Upper lobe of right lung (tissue), 1 donor: ENCODE measurements around the gene CAMTA1. TPM values are rescaled to one million over a fixed set of nuclear protein-coding genes. Genes with fewer than 3 reads are reported as not detected.

ENCODE experiments used
- ATAC-seq: fragments of 200-7000 bp; cut with Tn5 transposase; one replicate; pipeline ENCODE4 v1.9.1; 2020; ENCODE audit warnings: mild to moderate bottlenecking, moderate library complexity
- DNase-seq: peaks from one replicate; pipeline ENCODE4 v3.0.0-alpha.2; 2020
- H3K27ac ChIP-seq: fragments of 200-600 bp; one replicate; pipeline ENCODE4 v1.8.0; 2022
- H3K27me3 ChIP-seq: fragments of 200-600 bp; one replicate; pipeline ENCODE4 v1.8.0; 2022; ENCODE audit warnings: mild to moderate bottlenecking
- H3K36me3 ChIP-seq: fragments of 200-600 bp; one replicate; pipeline ENCODE4 v1.8.0; 2022
- H3K4me1 ChIP-seq: fragments of 200-600 bp; one replicate; pipeline ENCODE4 v1.8.0; 2022
- H3K4me3 ChIP-seq: fragments of 200-600 bp; one replicate; pipeline ENCODE4 v1.8.0; 2022; ENCODE audit warnings: mild to moderate bottlenecking
- H3K9me3 ChIP-seq: fragments of 200-600 bp; one replicate; pipeline ENCODE4 v1.8.0; 2022
- intact Hi-C: fragments of 100-400 bp; cut with DNase I; formaldehyde crosslinking; loops from one replicate; pipeline ENCODE4 v1.11.0; 2022
- total RNA-seq: library from RNA; stranded (reverse); fragmentation: NEBNext Ultra II Directional; extraction: Animal tissue kit (Norgen Biotek cat#: 25700); gene quantifications from one replicate; pipeline ENCODE4 v1.2.1, GENCODE V29; 2021
- TF ChIP-seq, protein P1 (sequence below): fragments of 200-600 bp; IDR thresholded peaks from one replicate; pipeline ENCODE4 v1.8.0; 2022; ENCODE audit warnings: antibody characterized with exemption
- donor health status: DM: no; HTN: yes; CAD: no; lungs with severe emphysema.

CAMTA1 gene
- total RNA-seq, 1 donor from 2014 or later: 63.4 TPM

DNA sequence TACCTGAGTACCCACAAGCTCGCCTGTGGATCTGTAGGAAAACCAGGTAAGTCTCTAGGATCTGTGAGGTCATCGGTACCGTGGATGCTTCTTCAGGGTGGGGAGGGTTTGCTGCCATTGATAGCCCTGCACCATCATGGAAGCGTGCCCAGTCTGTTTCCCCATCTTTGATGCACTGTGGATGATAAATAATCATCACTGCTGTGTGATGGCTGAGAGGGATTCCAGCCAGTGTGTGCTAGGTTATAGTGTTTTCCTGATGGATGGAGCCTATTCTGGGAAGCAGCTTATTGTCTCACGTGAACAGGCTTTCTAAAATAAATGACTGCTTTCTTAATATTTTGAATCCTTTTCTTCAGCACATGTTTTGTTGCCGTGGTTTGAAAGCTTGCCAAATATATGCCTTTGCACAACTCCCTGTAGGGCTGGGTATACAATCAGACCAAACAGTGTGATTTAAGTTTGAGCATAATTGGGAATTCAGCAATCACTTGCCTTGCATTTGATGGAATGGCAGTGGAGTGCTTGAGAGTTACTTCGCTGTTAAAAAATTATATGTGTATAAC lies 113.8 kb downstream of the CAMTA1 start:
- DNase-seq: no peak
- Histone ChIP-seq H3K27ac (no peak overlapping the region), H3K9me3 (no peaks in the 10 kb centered on the region), H3K36me3 (no peaks in the 10 kb centered on the region), H3K4me3 (no peak overlapping the region), H3K4me1 (no peaks in the 10 kb centered on the region), H3K27me3 (no peaks in the 10 kb centered on the region)
- ATAC-seq: no peak
- TF ChIP-seq, protein P1, sequence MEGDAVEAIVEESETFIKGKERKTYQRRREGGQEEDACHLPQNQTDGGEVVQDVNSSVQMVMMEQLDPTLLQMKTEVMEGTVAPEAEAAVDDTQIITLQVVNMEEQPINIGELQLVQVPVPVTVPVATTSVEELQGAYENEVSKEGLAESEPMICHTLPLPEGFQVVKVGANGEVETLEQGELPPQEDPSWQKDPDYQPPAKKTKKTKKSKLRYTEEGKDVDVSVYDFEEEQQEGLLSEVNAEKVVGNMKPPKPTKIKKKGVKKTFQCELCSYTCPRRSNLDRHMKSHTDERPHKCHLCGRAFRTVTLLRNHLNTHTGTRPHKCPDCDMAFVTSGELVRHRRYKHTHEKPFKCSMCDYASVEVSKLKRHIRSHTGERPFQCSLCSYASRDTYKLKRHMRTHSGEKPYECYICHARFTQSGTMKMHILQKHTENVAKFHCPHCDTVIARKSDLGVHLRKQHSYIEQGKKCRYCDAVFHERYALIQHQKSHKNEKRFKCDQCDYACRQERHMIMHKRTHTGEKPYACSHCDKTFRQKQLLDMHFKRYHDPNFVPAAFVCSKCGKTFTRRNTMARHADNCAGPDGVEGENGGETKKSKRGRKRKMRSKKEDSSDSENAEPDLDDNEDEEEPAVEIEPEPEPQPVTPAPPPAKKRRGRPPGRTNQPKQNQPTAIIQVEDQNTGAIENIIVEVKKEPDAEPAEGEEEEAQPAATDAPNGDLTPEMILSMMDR: no peak
- intact Hi-C loops: loop anchor here (10.0 kb wide), 1 partner anchor 164 kb away; no protein-coding TSS in a partner anchor

DNA sequence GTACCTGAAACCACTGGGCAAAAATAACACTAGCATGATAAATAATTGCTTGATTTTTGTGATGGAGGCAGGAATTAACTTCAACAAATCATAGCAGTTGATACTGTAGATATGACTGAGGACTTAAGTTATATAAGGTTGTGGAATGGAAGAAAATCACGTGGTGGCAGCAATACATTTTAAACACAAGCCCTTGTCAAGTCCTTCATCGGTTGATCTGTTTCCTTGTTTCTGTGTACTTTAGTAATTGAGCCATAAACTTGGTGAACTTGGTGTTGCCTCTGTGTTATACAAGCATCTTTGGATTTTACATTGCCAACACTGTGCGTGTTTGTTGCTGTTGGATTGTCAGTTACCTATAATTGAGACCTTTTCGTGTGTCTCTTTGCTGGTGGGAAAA lies 114.4 kb downstream of the CAMTA1 start:
- no peaks in the 10 kb centered on the region for H3K36me3 ChIP-seq
- DNase-seq (no peak), ATAC-seq (no peak)
- H3K27ac ChIP-seq: no peak overlapping the region
- H3K27me3 ChIP-seq: no peaks in the 10 kb centered on the region
- TF ChIP-seq, protein P1: no peak
- no peak overlapping the region for H3K4me3 ChIP-seq
- no peaks in the 10 kb centered on the region for H3K4me1 ChIP-seq
- intact Hi-C loops: loop anchor here (10.0 kb wide), 1 partner anchor 165 kb away; no protein-coding TSS in a partner anchor
- no peaks in the 10 kb centered on the region for H3K9me3 ChIP-seq

DNA sequence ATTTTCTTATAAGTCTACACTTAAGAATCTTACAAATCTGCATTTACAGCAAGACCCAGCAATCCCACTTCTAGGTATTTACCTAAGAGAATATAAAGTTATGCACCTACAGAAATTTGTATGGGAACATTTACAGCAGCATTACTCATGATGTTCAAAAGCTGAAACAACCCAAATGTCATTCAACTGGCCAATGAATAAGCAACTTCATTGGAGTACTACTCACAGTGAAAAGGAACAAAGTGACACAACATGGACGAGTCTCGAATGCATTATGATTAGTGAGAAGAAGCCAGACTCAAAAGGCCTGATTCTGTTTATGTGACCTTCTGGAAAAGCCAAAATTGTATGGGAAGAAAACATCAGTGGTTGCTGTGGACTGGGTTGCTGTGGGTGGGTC lies 116.9 kb downstream of the CAMTA1 start:
- Histone ChIP-seq H3K27ac (no peak overlapping the region), H3K4me1 (peaks cover under 1% of the 10 kb centered on the region), H3K27me3 (no peaks in the 10 kb centered on the region), H3K36me3 (no peaks in the 10 kb centered on the region), H3K9me3 (no peaks in the 10 kb centered on the region), H3K4me3 (no peak overlapping the region)
- ATAC-seq (no peak), DNase-seq (no peak)
- intact Hi-C loops: no loop called here
- TF ChIP-seq, protein P1: no peak

DNA sequence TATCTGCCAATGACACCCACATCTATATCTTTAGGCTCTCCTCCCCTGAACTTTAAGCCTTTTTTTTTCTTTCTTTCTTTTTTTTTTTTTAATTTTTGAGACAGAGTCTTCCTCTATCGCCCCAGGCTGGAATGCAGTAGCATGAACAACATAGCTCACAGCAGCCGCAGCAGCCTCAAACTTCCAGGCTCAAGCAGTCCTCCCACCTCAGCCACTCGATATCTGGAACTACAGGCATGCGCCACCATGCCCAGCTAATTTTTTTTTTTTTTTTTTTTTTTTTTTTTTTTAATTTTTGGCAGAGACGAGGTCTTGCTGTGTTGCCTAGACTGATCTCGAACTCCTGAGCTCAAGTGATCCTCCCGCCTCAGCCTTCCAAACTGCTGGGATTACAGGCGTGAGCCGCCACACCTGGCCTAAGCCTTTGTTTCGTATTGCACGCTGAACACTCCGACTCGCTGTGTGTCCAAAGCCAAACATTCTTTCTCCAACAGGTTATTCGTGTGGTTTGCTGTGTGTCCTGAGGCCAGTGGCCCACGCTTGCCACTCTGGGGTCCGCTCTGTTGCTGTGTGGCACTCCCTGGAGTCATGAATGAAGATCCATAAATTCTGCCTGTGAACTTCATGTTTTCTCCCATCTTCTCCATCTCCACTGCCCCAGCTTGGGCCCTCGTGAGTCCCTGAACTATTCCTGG lies 119.4 kb downstream of the CAMTA1 start:
- no peaks in the 10 kb centered on the region for H3K9me3 ChIP-seq
- H3K4me3 ChIP-seq: no peak overlapping the region
- no peaks in the 10 kb centered on the region for H3K36me3 ChIP-seq
- intact Hi-C loops: no loop called here
- no peak for DNase-seq
- H3K27me3 ChIP-seq: no peaks in the 10 kb centered on the region
- TF ChIP-seq, protein P1: no peak
- no peak for ATAC-seq
- peaks cover 3% of the 10 kb centered on the region for H3K4me1 ChIP-seq
- H3K27ac ChIP-seq: no peak overlapping the region

DNA sequence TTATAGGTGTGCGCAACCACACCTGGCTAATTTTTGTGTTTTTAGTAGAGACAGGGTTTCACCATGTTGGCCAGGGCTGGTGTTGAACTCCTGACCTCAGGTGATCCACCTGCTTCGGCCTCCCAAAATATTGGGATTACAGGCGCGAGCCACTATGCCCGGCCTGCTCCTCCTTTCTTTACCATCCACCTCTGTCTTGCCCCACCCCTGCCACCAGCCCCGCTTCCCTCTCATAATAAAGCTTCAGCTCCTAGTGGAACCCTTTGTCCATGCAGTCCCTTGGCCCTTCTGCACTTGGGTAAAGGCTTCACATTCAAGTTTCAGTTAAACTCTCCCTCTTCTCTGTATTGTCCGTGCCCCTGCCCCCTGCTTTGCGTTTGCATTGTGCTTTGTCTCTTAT lies 120.1 kb downstream of the CAMTA1 start:
- ATAC-seq (no peak), DNase-seq (no peak)
- TF ChIP-seq, protein P1: no peak
- no peaks in the 10 kb centered on the region for H3K27me3 ChIP-seq
- no peak overlapping the region for H3K4me3 ChIP-seq
- no peaks in the 10 kb centered on the region for H3K9me3 ChIP-seq
- H3K27ac ChIP-seq: no peak overlapping the region
- intact Hi-C loops: no loop called here
- no peaks in the 10 kb centered on the region for H3K36me3 ChIP-seq
- H3K4me1 ChIP-seq: peaks cover 3% of the 10 kb centered on the region
